ENCODE results near the gene PSG4.
"Not testable (repeated sequence)": the region's sequence is repeated elsewhere in the genome, so short reads cannot be mapped to it uniquely, and the experiment has no call there.

- not testable (repeated sequence) for TF ChIP-seq CTCF, POLR2A (IDR thresholded peaks at IDR 0.05)
Observed at GRCh38 chr19:43203611-43204010, 1.8 kb downstream of the PSG4 start.

All from esophagus squamous epithelium (tissue), 4 donors.